Activated CD8-positive, alpha-beta memory T cell treated with anti-CD3 and anti-CD28 coated beads, Interleukin-2, amount 50 U/mL, for 1 hour (primary cell): Measurements from ENCODE around the gene ZNF513.
A peak's percentile ranks its signal among the peaks of the same experiment; 100 is the strongest.
"Not testable (repeated sequence)": the region's sequence is repeated elsewhere in the genome, so short reads cannot be mapped to it uniquely, and the experiment has no call there.

Experiments used
- DNase-seq: peaks from one replicate; pipeline ENCODE4 v3.0.0-alpha.2; 2020; ENCODE audit errors: extremely low read depth

The ZNF513 gene

DNA sequence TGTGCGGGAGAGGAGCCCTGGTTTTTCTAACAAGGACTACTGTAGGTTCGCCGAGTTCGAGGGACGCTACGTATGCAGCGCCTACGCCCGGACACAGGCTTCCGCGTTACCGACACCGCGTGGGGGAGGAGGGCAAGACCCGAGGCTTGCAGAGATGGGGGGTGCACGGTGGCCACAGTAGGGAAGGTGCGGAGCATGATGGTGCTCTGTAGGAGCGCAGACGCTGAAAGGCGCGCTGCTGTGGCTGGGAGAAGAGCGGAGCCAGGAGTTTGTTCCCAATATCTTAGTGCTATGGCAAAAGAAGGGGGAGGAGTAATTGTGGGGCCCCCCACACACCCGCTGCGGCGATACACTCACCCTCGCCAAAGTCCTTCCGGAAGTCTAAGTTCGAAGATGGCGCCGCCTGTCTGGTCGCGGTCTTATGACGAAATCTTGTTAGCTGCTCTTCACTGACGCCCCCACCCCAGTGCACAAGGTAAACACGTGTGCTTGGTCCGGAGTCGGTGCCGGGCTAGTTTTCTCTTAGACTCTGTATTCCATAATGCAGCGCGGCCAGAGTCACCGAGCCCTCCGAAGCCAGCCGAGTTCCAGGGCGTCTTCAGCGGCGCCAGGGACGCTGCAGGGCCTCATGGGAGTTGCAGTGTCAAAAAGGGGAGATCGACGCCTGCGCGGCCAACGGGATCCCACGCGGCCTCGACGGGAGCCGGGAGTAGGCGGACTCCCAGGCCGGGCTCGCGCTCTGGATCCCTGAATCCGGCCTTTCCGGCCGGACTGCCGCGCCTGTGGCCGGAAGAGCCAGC lies 24.0 kb downstream of the ZNF513 start, which contains the start of gene GTF3C2:
Gene GTF3C2 (minus strand): TSS at position 383 of the 800 bp plus-strand sequence. CDS start 13,210 bp downstream, outside the sequence.
- DNase-seq = peak; percentile 87

GRCh38 chr2:27356056-27356381 lies 24.5 kb downstream of the ZNF513 start:
- no peak for DNase-seq

DNA sequence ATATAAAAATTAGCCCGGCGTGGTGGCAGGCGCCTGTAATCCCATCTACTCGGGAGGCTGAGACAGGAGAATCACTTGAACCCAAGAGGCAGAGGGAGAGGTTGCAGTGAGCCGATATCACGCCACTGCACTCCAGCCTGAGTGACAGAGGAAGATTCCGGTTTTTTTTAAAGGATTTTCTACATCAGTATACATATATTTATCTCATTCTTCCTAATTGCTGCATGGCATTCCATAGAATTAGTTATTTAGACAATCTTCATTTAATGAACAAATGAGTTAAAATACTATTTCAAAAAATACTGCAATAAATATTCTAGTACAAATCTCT lies 26.0 kb downstream of the ZNF513 start:
- DNase-seq = no peak

DNA sequence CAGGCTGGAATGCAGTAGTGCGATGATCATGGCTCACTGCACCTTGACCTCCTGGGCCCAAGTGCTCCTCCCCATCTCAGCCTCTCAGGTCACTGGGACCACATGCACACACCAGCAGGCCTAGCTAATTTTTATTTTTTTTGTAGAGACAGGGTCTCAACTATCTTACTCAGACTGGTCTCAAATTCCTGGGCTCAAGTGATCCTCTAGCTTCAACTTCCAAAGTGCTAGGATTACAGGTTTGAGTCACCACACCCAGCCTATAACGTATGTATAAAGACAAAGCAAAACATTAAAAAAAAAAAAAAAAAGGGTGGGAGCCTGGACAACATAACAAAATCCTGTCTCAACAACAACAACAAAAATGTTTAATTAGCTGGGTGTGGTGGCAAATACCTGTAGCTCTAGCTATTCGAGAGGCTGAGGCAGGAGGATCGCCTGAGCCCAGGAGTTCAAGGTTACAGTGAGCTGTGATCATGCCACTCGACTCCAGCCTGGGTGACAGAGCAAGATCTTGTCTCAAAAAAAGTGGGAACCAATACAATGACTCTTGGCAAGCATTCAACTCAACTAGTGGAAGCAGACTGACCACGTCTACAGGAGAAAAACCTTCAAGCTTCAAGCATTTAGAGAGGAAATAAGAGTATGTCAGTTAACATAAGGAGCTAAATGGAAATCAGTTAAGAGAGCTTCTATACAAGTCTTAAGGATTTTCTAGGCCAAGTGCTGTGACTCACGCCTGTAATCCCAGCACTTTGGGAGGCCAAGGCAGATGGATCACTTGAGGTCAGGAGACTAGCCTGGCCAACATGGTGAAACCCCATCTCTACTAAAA lies 26.6 kb downstream of the ZNF513 start:
- no peak for DNase-seq

DNA sequence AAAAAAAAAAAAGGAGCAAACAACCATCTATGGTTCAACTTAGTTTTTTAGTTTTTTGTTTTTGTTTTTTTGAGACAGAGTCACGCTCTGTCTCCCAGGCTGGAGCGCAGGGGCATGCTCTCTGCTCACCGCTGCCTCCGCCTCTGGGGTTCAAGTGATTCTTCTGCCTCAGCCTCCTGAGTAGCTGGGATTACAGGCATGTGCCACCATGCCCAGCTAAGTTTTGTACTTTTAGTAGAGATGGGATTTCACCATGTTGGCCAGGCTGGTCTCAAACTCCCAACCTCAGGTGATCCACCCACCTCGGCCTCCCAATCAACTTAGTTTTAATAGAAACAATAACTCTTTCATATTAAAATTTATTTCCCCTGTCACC lies 27.2 kb downstream of the ZNF513 start:
- DNase-seq = not testable (repeated sequence)

- DNase-seq = no peak
Observed at GRCh38 chr2:27351802-27352598, 28.5 kb downstream of the ZNF513 start.

GRCh38 chr2:27350106-27350693 lies 30.3 kb downstream of the ZNF513 start:
- DNase-seq = no peak

DNA sequence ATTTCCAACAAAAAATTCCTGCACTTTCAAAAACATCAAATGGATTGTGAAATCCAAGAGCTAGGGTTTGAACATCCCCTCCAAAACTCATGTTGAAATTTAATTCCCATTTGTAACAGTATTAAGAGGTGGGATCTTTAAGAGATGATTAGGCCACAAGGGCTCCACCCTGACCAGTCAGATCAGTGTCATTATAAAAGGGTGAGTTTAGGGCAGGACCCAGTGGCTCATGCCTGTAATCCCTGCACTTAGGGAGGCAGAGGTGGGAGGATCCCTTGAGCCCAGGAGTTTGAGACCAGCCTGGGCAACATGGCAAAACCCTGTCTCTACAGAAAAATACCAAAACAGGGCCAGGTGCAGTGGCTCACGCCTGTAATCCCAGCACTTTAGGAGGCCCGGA lies 32.9 kb downstream of the ZNF513 start:
- no peak for DNase-seq

GRCh38 chr2:27336173-27336572 lies 44.4 kb downstream of the ZNF513 start:
- DNase-seq = no peak

DNA sequence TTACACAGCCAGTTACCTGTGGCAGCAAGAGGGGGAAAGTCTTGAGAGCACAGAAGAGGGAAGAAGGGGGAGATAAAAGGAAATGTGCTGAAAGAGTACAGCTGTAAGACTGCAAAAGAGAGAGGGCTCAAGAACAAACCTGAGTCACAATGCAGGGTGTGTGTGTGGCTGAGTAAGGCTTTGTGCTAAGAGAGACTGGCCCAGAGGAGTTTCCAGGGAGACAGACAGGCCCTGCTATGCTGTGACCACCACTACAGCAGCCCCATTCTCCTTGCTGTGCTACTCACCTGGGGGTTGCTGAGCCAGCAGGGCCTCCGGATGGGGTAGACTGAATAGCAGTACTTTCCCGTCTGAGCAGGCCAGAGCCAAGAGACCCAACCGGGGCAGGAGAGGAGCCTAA lies 45.2 kb downstream of the ZNF513 start:
- DNase-seq = no peak
